Activated T-cell treated with anti-CD3 and anti-CD28 coated beads, Interleukin-2, amount 50 U/mL, for 4 hours (primary cell): ENCODE results near the gene KRCC1. TPM values are rescaled to one million over a fixed set of nuclear protein-coding genes. Genes with fewer than 3 reads are reported as not detected.
"Not testable (repeated sequence)": the region's sequence is repeated elsewhere in the genome, so short reads cannot be mapped to it uniquely, and the experiment has no call there.

Source experiments
- ATAC-seq, 2 donors: fragments of 200-7000 bp; cut with Tn5 transposase; one replicate each; pipeline ENCODE4 v1.10.0; 2021
- DNase-seq: peaks from one replicate; pipeline ENCODE4 v3.0.0-alpha.2; 2020
- H3K27me3 Mint-ChIP-seq: one replicate; pipeline ENCODE4 v1.8.0; 2021; ENCODE audit warnings: low read depth, mixed read lengths
- H3K36me3 Mint-ChIP-seq: one replicate; pipeline ENCODE4 v1.8.0; 2022; ENCODE audit warnings: mixed read lengths; ENCODE audit not compliant: insufficient read depth
- H3K4me1 Mint-ChIP-seq: one replicate; pipeline ENCODE4 v1.8.0; 2021; ENCODE audit warnings: low read depth, mixed read lengths
- H3K4me3 Mint-ChIP-seq: one replicate; pipeline ENCODE4 v1.8.0; 2021; ENCODE audit warnings: mild to moderate bottlenecking, moderate library complexity, mixed read lengths
- H3K9me3 Mint-ChIP-seq: one replicate; pipeline ENCODE4 v1.8.0; 2021; ENCODE audit warnings: mixed read lengths
- total RNA-seq, 3 donors: library from RNA; stranded (reverse); gene quantifications; one replicate each; pipeline ENCODE4 v1.2.1, GENCODE V29; 2021

Gene KRCC1
- total RNA-seq, 3 donors from 2014 or later, result 5.7 to 6.9 (median 6.6) TPM

GRCh38 chr2:88016086-88016959, 39.3 kb downstream of the KRCC1 start, which contains the start of gene RNU2-63P:
TSS of gene RNU2-63P (minus strand) at chr2:88016547.
- no peaks in the 10 kb centered on the region for H3K36me3 Mint-ChIP-seq
- ATAC-seq, result peak; percentile 78 to 83
- peak within 1 kb of the TSS; percentile 96 for H3K4me3 Mint-ChIP-seq
- DNase-seq, result peak; percentile 68
- no peaks in the 10 kb centered on the region for H3K27me3 Mint-ChIP-seq
- no peaks in the 10 kb centered on the region for H3K9me3 Mint-ChIP-seq
- peaks cover 20% of the 10 kb centered on the region for H3K4me1 Mint-ChIP-seq

- DNase-seq (no peak), ATAC-seq (no peak)
- Mint-ChIP-seq H3K9me3 (no peaks in the 10 kb centered on the region), H3K4me3 (no peak overlapping the region), H3K36me3 (no peaks in the 10 kb centered on the region), H3K4me1 (peaks cover 5% of the 10 kb centered on the region), H3K27me3 (no peaks in the 10 kb centered on the region)
Observed at GRCh38 chr2:88011011-88011410, 44.6 kb downstream of the KRCC1 start.

GRCh38 chr2:88010136-88010535, 45.4 kb downstream of the KRCC1 start:
- Mint-ChIP-seq H3K36me3 (no peaks in the 10 kb centered on the region), H3K4me1 (peaks cover 5% of the 10 kb centered on the region), H3K9me3 (no peaks in the 10 kb centered on the region), H3K27me3 (no peaks in the 10 kb centered on the region), H3K4me3 (no peak overlapping the region)
- DNase-seq, result no peak
- ATAC-seq, result no peak

- H3K4me1 Mint-ChIP-seq, result peaks cover 2% of the 10 kb centered on the region
Observed at GRCh38 chr2:88006912-88007439, 48.6 kb downstream of the KRCC1 start.

DNA sequence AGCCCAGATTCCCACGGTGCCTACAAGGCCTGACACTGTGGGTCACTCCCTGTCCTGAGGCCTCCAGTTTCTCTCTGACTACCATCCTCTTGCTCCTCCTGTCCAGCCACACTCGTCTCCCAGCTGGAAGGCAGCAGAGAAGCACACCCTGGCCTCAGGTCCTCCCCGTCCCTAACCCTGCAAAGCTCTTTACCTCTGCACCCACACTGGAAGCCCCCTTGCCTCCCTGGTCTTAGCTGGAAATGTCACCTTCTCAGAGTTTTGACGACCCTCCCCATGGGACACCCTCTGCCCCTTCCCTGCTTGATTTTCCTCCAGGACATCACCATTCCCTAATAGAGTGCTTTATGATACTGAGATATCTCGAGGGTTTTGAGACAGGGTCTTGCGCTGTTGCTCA, 49.8 kb downstream of the KRCC1 start:
- ATAC-seq, result no peak
- Mint-ChIP-seq H3K27me3 (no peaks in the 10 kb centered on the region), H3K9me3 (no peaks in the 10 kb centered on the region), H3K4me1 (peaks cover 7% of the 10 kb centered on the region), H3K36me3 (no peaks in the 10 kb centered on the region), H3K4me3 (no peak overlapping the region)
- no peak for DNase-seq

More at GRCh38 chr2:88006912-88007439, 48.6 kb downstream of the KRCC1 start:
- Mint-ChIP-seq H3K4me3 (no peak overlapping the region), H3K36me3 (no peaks in the 10 kb centered on the region), H3K27me3 (no peaks in the 10 kb centered on the region), H3K9me3 (no peaks in the 10 kb centered on the region)
- DNase-seq (no peak), ATAC-seq (no peak)

GRCh38 chr2:88003074-88003755, 52.4 kb downstream of the KRCC1 start:
- Mint-ChIP-seq H3K4me3 (no peak overlapping the region), H3K27me3 (no peaks in the 10 kb centered on the region), H3K36me3 (no peaks in the 10 kb centered on the region), H3K4me1 (peaks cover 7% of the 10 kb centered on the region), H3K9me3 (no peaks in the 10 kb centered on the region)
- DNase-seq (no peak), ATAC-seq (no peak)

DNA sequence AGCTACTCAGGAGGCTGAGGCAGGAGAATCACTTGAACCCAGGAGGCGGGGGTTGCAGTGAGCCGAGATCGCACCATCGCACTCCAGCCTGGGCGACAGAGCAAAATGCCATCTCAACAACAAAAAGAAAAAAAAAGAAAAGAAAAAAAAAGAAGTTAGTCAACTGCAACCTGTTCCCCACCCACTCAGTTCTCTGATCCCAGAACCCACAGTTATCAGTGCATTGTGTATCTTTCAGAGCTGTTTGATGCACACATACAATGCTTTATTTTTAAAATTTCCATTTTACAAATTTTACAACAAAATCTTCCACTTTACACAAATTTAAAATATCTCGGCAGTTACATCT, 53.2 kb downstream of the KRCC1 start:
- no peak for ATAC-seq
- no peak overlapping the region for H3K4me3 Mint-ChIP-seq
- peaks cover 7% of the 10 kb centered on the region for H3K4me1 Mint-ChIP-seq
- no peaks in the 10 kb centered on the region for H3K36me3 Mint-ChIP-seq
- no peaks in the 10 kb centered on the region for H3K27me3 Mint-ChIP-seq
- DNase-seq, result no peak
- no peaks in the 10 kb centered on the region for H3K9me3 Mint-ChIP-seq

DNA sequence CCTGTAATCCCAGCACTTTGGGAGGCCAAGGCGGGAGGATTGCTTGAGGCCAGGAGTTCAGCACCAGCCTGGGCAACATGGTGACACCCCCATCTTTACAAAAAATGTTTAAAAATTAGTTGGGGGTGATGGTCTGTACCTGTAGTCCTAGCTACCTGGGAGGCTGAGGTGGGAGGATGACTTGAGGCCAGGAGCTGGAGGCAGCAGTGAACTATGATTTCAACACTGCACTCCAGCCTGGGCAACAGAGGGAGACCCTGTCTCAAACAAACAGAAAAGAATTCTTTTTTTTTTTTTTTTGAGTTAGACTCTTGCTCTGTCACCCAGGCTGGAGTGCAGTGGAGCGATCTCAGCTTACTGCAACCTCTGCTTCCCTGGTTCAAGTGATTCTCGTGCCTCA, 55.1 kb downstream of the KRCC1 start:
- H3K4me1 Mint-ChIP-seq, H3K27me3 Mint-ChIP-seq, H3K9me3 Mint-ChIP-seq, DNase-seq, H3K4me3 Mint-ChIP-seq, H3K36me3 Mint-ChIP-seq, ATAC-seq: not testable (repeated sequence)

DNA sequence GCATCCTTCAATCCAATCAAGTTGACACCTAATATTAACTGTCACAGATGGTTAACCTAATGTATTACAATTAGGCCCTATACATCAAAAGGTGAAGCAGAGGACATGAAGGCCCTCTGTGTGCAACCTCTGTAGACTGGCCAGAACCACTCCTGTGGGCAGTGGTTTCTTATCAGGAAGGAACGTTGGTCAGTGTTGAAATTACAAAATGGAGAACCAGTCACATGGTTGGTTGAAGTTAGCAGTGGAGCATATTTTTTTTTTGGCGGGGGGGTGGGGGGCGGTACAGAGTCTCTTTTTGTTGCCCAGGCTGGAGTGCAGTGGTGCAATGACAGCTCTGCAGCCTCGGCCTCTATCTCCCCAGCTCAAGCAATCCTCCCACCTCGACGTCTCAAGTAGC, 59.0 kb downstream of the KRCC1 start:
- H3K4me1 Mint-ChIP-seq, result peaks cover 1% of the 10 kb centered on the region
- H3K4me3 Mint-ChIP-seq, result no peak overlapping the region
- DNase-seq (no peak), ATAC-seq (no peak)
- H3K9me3 Mint-ChIP-seq, result no peaks in the 10 kb centered on the region
- H3K27me3 Mint-ChIP-seq, result no peaks in the 10 kb centered on the region
- H3K36me3 Mint-ChIP-seq, result no peaks in the 10 kb centered on the region

DNA sequence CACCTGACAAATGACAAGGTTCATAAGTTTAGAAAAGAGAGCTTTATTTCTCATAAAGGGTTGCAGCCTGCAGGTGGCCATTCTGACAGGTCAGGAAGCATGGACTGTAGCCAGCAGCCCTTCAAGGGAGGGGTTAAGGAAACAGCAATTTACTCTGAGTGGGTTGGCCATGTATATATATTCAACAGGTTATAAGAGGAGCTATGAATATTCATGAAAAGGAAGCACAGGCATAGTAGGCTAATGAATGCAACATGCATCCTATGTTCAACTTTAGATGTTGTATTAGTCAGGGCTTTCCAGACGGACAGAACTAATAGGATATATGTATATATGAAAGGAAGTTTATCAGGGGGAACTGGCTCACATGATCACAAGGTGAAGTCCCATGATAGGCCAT, 59.8 kb downstream of the KRCC1 start:
- ATAC-seq (no peak), DNase-seq (no peak)
- Mint-ChIP-seq H3K27me3 (no peaks in the 10 kb centered on the region), H3K9me3 (no peaks in the 10 kb centered on the region), H3K4me3 (no peak overlapping the region), H3K4me1 (no peaks in the 10 kb centered on the region), H3K36me3 (no peaks in the 10 kb centered on the region)

GRCh38 chr2:87994304-87994850, 61.2 kb downstream of the KRCC1 start:
- not testable (repeated sequence) for ATAC-seq, H3K27me3 Mint-ChIP-seq, H3K4me3 Mint-ChIP-seq, H3K36me3 Mint-ChIP-seq, DNase-seq, H3K4me1 Mint-ChIP-seq, H3K9me3 Mint-ChIP-seq

- H3K9me3 Mint-ChIP-seq, H3K36me3 Mint-ChIP-seq, DNase-seq, H3K27me3 Mint-ChIP-seq, H3K4me3 Mint-ChIP-seq, H3K4me1 Mint-ChIP-seq, ATAC-seq: not testable (repeated sequence)
Observed at GRCh38 chr2:87992569-87992968, 63.0 kb downstream of the KRCC1 start.

GRCh38 chr2:87987473-87987872, 68.1 kb downstream of the KRCC1 start:
- not testable (repeated sequence) for H3K4me1 Mint-ChIP-seq

GRCh38 chr2:87985902-87986301, 69.7 kb downstream of the KRCC1 start:
- H3K36me3 Mint-ChIP-seq, H3K4me1 Mint-ChIP-seq, ATAC-seq, DNase-seq, H3K4me3 Mint-ChIP-seq, H3K9me3 Mint-ChIP-seq, H3K27me3 Mint-ChIP-seq: not testable (repeated sequence)

More at GRCh38 chr2:87987473-87987872, 68.1 kb downstream of the KRCC1 start:
- H3K4me3 Mint-ChIP-seq, H3K36me3 Mint-ChIP-seq, ATAC-seq, H3K27me3 Mint-ChIP-seq, DNase-seq, H3K9me3 Mint-ChIP-seq: not testable (repeated sequence)
